GM12878 (cell line): ENCODE measurements around the gene SYT3. TPM values are rescaled to one million over a fixed set of nuclear protein-coding genes. Genes with fewer than 3 reads are reported as not detected.

Experiments used
- polyA plus RNA-seq, 11 experiments: library from polyadenylated mRNA; depleted of rRNA in 4 of 11; unstranded in 6 of 11; stranded (reverse) in 5 of 11; fragments of >200 nt; fragmentation: Nextera tagmentation in 4 of 11; fragmentation: Illumina TruSeq in 1 of 11; extraction: Ambion mirVana in 4 of 11; extraction: Trizol in 1 of 11; gene quantifications; 1 replicate in 1 of 11; 2 replicates in 10 of 11; pipeline versions ENCODE4 v1.2.1 to v1.2.3, GENCODE V29; 2011 to 2016; ENCODE audit warnings: inconsistent platforms in 2 of 11, missing spikeins in 2 of 11, low read depth in 1 of 11
- total RNA-seq, 4 experiments: library from RNA; depleted of rRNA in 3 of 4; stranded (reverse); fragments of >200 nt in 3 of 4; fragmentation: Illumina TruSeq in 1 of 4; extraction: Trizol in 1 of 4; gene quantifications; 2 replicates each; pipeline versions ENCODE4 v1.2.1 to v1.2.3, GENCODE V29; 2013 to 2021

The SYT3 gene
- total and polyA plus RNA-seq, 10 of the 15 experiments (the other 5 are each of a cell fraction or from before 2014, with no cell fraction given), result 0.05 to 0.18 TPM; not detected in 8

Other genes with a start within 250 kb of the SYT3 start
Only the 7 nearest of the 16 such genes appear.
- gene JOSD2, start 128.7 kb downstream of the SYT3 start, total RNA-seq (2014; rRNA removed), result 17.0 and 21.0 TPM in 2 replicates
- 3.1 and 3.9 TPM in 2 replicates for gene JOSD2, start 128.7 kb downstream of the SYT3 start, total RNA-seq (2014; rRNA removed; fragmentation: Illumina TruSeq; extraction: Trizol)
- 22.7 and 24.5 TPM in 2 replicates for gene JOSD2, start 128.7 kb downstream of the SYT3 start, total RNA-seq (2021)
- gene JOSD2, start 128.7 kb downstream of the SYT3 start, polyA plus RNA-seq (2011; rRNA removed), result 2.1 and 4.9 TPM in 2 replicates
- 0.91 TPM in 1 of 2 replicates, not detected in the other for gene JOSD2, start 128.7 kb downstream of the SYT3 start, polyA plus RNA-seq (2014; fragmentation: Illumina TruSeq; extraction: Trizol)
- gene JOSD2, start 128.7 kb downstream of the SYT3 start, polyA plus RNA-seq (2014; fragmentation: Nextera tagmentation; extraction: Ambion mirVana), result 1 to 10 TPM; 1.0 to 1.6 TPM
- gene JOSD2, start 128.7 kb downstream of the SYT3 start, polyA plus RNA-seq (2014; rRNA removed), result 23.8 and 26.3 TPM in 2 replicates
- 10 to 100 TPM; 25.1 to 26.7 TPM for gene JOSD2, start 128.7 kb downstream of the SYT3 start, polyA plus RNA-seq (2016; fragmentation: Nextera tagmentation; extraction: Ambion mirVana)
- gene ASPDH, start 126.0 kb downstream of the SYT3 start, total RNA-seq (2014; rRNA removed), result not detected in 2 replicates
- gene ASPDH, start 126.0 kb downstream of the SYT3 start, total RNA-seq (2014; rRNA removed; fragmentation: Illumina TruSeq; extraction: Trizol), result not detected in 2 replicates
- gene ASPDH, start 126.0 kb downstream of the SYT3 start, total RNA-seq (2021), result not detected in 2 replicates
- not detected in 2 replicates for gene ASPDH, start 126.0 kb downstream of the SYT3 start, polyA plus RNA-seq (2011; rRNA removed)
- gene ASPDH, start 126.0 kb downstream of the SYT3 start, polyA plus RNA-seq (2014; fragmentation: Illumina TruSeq; extraction: Trizol), result not detected in 2 replicates
- not detected for gene ASPDH, start 126.0 kb downstream of the SYT3 start, polyA plus RNA-seq (2014; fragmentation: Nextera tagmentation; extraction: Ambion mirVana)
- gene ASPDH, start 126.0 kb downstream of the SYT3 start, polyA plus RNA-seq (2014; rRNA removed), result not detected in 2 replicates
- not detected for gene ASPDH, start 126.0 kb downstream of the SYT3 start, polyA plus RNA-seq (2016; fragmentation: Nextera tagmentation; extraction: Ambion mirVana)
- gene LRRC4B, start 71.4 kb downstream of the SYT3 start, total RNA-seq (2014; rRNA removed), result not detected in 2 replicates
- not detected in 2 replicates for gene LRRC4B, start 71.4 kb downstream of the SYT3 start, total RNA-seq (2014; rRNA removed; fragmentation: Illumina TruSeq; extraction: Trizol)
- not detected in 2 replicates for gene LRRC4B, start 71.4 kb downstream of the SYT3 start, total RNA-seq (2021)
- gene LRRC4B, start 71.4 kb downstream of the SYT3 start, polyA plus RNA-seq (2011; rRNA removed), result 0.14 TPM in 1 of 2 replicates, not detected in the other
- gene LRRC4B, start 71.4 kb downstream of the SYT3 start, polyA plus RNA-seq (2014; fragmentation: Illumina TruSeq; extraction: Trizol), result not detected in 2 replicates
- not detected for gene LRRC4B, start 71.4 kb downstream of the SYT3 start, polyA plus RNA-seq (2014; fragmentation: Nextera tagmentation; extraction: Ambion mirVana)
- not detected in 2 replicates for gene LRRC4B, start 71.4 kb downstream of the SYT3 start, polyA plus RNA-seq (2014; rRNA removed)
- not detected for gene LRRC4B, start 71.4 kb downstream of the SYT3 start, polyA plus RNA-seq (2016; fragmentation: Nextera tagmentation; extraction: Ambion mirVana)
- gene C19orf81, start 9.6 kb upstream of the SYT3 start, total RNA-seq (2014; rRNA removed), result not detected in 2 replicates
- not detected in 2 replicates for gene C19orf81, start 9.6 kb upstream of the SYT3 start, total RNA-seq (2014; rRNA removed; fragmentation: Illumina TruSeq; extraction: Trizol)
- 0.69 TPM in 1 of 2 replicates, not detected in the other for gene C19orf81, start 9.6 kb upstream of the SYT3 start, total RNA-seq (2021)
- 0.36 TPM in 1 of 2 replicates, not detected in the other for gene C19orf81, start 9.6 kb upstream of the SYT3 start, polyA plus RNA-seq (2011; rRNA removed)
- not detected in 2 replicates for gene C19orf81, start 9.6 kb upstream of the SYT3 start, polyA plus RNA-seq (2014; fragmentation: Illumina TruSeq; extraction: Trizol)
- gene C19orf81, start 9.6 kb upstream of the SYT3 start, polyA plus RNA-seq (2014; fragmentation: Nextera tagmentation; extraction: Ambion mirVana), result not detected
- gene C19orf81, start 9.6 kb upstream of the SYT3 start, polyA plus RNA-seq (2014; rRNA removed), result not detected in 2 replicates
- not detected for gene C19orf81, start 9.6 kb upstream of the SYT3 start, polyA plus RNA-seq (2016; fragmentation: Nextera tagmentation; extraction: Ambion mirVana)
- gene SHANK1, start 79.9 kb upstream of the SYT3 start, total RNA-seq (2014; rRNA removed), result not detected in 2 replicates
- gene SHANK1, start 79.9 kb upstream of the SYT3 start, total RNA-seq (2014; rRNA removed; fragmentation: Illumina TruSeq; extraction: Trizol), result not detected in 2 replicates
- gene SHANK1, start 79.9 kb upstream of the SYT3 start, total RNA-seq (2021), result not detected in 2 replicates
- not detected in 2 replicates for gene SHANK1, start 79.9 kb upstream of the SYT3 start, polyA plus RNA-seq (2011; rRNA removed)
- gene SHANK1, start 79.9 kb upstream of the SYT3 start, polyA plus RNA-seq (2014; fragmentation: Illumina TruSeq; extraction: Trizol), result not detected in 2 replicates
- gene SHANK1, start 79.9 kb upstream of the SYT3 start, polyA plus RNA-seq (2014; fragmentation: Nextera tagmentation; extraction: Ambion mirVana), result not detected
- gene SHANK1, start 79.9 kb upstream of the SYT3 start, polyA plus RNA-seq (2014; rRNA removed), result not detected in 2 replicates
- gene SHANK1, start 79.9 kb upstream of the SYT3 start, polyA plus RNA-seq (2016; fragmentation: Nextera tagmentation; extraction: Ambion mirVana), result not detected
- gene CLEC11A, start 83.5 kb upstream of the SYT3 start, total RNA-seq (2014; rRNA removed), result not detected in 2 replicates
- gene CLEC11A, start 83.5 kb upstream of the SYT3 start, total RNA-seq (2014; rRNA removed; fragmentation: Illumina TruSeq; extraction: Trizol), result not detected in 2 replicates
- gene CLEC11A, start 83.5 kb upstream of the SYT3 start, total RNA-seq (2021), result not detected in 2 replicates
- gene CLEC11A, start 83.5 kb upstream of the SYT3 start, polyA plus RNA-seq (2011; rRNA removed), result not detected in 2 replicates
- not detected in 2 replicates for gene CLEC11A, start 83.5 kb upstream of the SYT3 start, polyA plus RNA-seq (2014; fragmentation: Illumina TruSeq; extraction: Trizol)
- gene CLEC11A, start 83.5 kb upstream of the SYT3 start, polyA plus RNA-seq (2014; fragmentation: Nextera tagmentation; extraction: Ambion mirVana), result not detected
- gene CLEC11A, start 83.5 kb upstream of the SYT3 start, polyA plus RNA-seq (2014; rRNA removed), result 0.09 TPM in 1 of 2 replicates, not detected in the other
- not detected for gene CLEC11A, start 83.5 kb upstream of the SYT3 start, polyA plus RNA-seq (2016; fragmentation: Nextera tagmentation; extraction: Ambion mirVana)
- not detected in 2 replicates for gene GPR32, start 130.6 kb upstream of the SYT3 start, total RNA-seq (2014; rRNA removed)
- gene GPR32, start 130.6 kb upstream of the SYT3 start, total RNA-seq (2014; rRNA removed; fragmentation: Illumina TruSeq; extraction: Trizol), result not detected in 2 replicates
- not detected in 2 replicates for gene GPR32, start 130.6 kb upstream of the SYT3 start, total RNA-seq (2021)
- not detected in 2 replicates for gene GPR32, start 130.6 kb upstream of the SYT3 start, polyA plus RNA-seq (2011; rRNA removed)
- gene GPR32, start 130.6 kb upstream of the SYT3 start, polyA plus RNA-seq (2014; fragmentation: Illumina TruSeq; extraction: Trizol), result not detected in 2 replicates
- not detected for gene GPR32, start 130.6 kb upstream of the SYT3 start, polyA plus RNA-seq (2014; fragmentation: Nextera tagmentation; extraction: Ambion mirVana)
- not detected in 2 replicates for gene GPR32, start 130.6 kb upstream of the SYT3 start, polyA plus RNA-seq (2014; rRNA removed)
- not detected for gene GPR32, start 130.6 kb upstream of the SYT3 start, polyA plus RNA-seq (2016; fragmentation: Nextera tagmentation; extraction: Ambion mirVana)